HCT116 (cell line): ENCODE measurements around the gene PARVA.
"Not testable (repeated sequence)": the region's sequence is repeated elsewhere in the genome, so short reads cannot be mapped to it uniquely, and the experiment has no call there.

ENCODE experiments used
- CEBPB ChIP-seq: IDR thresholded peaks from 2 replicates; pipeline ENCODE4 v1.6.1; 2012; ENCODE audit warnings: low read depth
- EZH2 ChIP-seq: fragments of 200-600 bp; sonication (generic); IDR thresholded peaks from 2 replicates; pipeline ENCODE4 v1.6.1; 2017; ENCODE audit warnings: antibody characterized with exemption, mixed run types
- EZH2phosphoT487 ChIP-seq: fragments of 200-600 bp; IDR thresholded peaks from 2 replicates; pipeline ENCODE4 v1.6.1; 2018; ENCODE audit warnings: antibody characterized with exemption, borderline replicate concordance
- FOSL1 ChIP-seq: IDR thresholded peaks from 2 replicates; pipeline ENCODE4 v1.6.1; 2012; ENCODE audit warnings: low read depth
- JUND ChIP-seq: IDR thresholded peaks from 2 replicates; pipeline ENCODE4 v1.6.1; 2012
- MAX ChIP-seq: IDR thresholded peaks from 2 replicates; pipeline ENCODE4 v1.6.1; 2012
- POLR2AphosphoS5 ChIP-seq: IDR thresholded peaks from 2 replicates; pipeline ENCODE4 v1.6.1; 2011; ENCODE audit warnings: mild to moderate bottlenecking, low read depth, low read length, moderate library complexity
- SP1 ChIP-seq: IDR thresholded peaks from 2 replicates; pipeline ENCODE4 v1.6.1; 2012; ENCODE audit warnings: low read depth
- TF ChIP-seq, protein P1 (sequence below), 3 experiments: fragments of 200-600 bp in 1 of 3; sonication (generic) in 1 of 3; IDR thresholded peaks in 2 of 3; conservative IDR thresholded peaks in 1 of 3; 2 replicates each; pipeline ENCODE4 v1.5.1; 2012 to 2017; ENCODE audit warnings: low read depth in 2 of 3, low read length in 2 of 3, antibody characterized with exemption in 1 of 3, borderline replicate concordance in 1 of 3, control low read depth in 1 of 3, mild to moderate bottlenecking in 1 of 3, mixed read lengths in 1 of 3, mixed run types in 1 of 3, moderate library complexity in 1 of 3; ENCODE audit not compliant: insufficient read depth in 1 of 3

- TF ChIP-seq FOSL1, POLR2AphosphoS5, MAX, EZH2, CEBPB, JUND, EZH2phosphoT487, SP1: not testable (repeated sequence)
- TF ChIP-seq, protein P1, sequence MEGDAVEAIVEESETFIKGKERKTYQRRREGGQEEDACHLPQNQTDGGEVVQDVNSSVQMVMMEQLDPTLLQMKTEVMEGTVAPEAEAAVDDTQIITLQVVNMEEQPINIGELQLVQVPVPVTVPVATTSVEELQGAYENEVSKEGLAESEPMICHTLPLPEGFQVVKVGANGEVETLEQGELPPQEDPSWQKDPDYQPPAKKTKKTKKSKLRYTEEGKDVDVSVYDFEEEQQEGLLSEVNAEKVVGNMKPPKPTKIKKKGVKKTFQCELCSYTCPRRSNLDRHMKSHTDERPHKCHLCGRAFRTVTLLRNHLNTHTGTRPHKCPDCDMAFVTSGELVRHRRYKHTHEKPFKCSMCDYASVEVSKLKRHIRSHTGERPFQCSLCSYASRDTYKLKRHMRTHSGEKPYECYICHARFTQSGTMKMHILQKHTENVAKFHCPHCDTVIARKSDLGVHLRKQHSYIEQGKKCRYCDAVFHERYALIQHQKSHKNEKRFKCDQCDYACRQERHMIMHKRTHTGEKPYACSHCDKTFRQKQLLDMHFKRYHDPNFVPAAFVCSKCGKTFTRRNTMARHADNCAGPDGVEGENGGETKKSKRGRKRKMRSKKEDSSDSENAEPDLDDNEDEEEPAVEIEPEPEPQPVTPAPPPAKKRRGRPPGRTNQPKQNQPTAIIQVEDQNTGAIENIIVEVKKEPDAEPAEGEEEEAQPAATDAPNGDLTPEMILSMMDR (IDR thresholded peaks at IDR 0.05 in 2 of 3, conservative IDR thresholded peaks at IDR 0.05 in 1 of 3; ENCODE audit: borderline replicate concordance in 1 of 3, insufficient read depth in 1 of 3, low read depth in 2 of 3, low read length in 2 of 3), result not testable (repeated sequence)
Observed at GRCh38 chr11:12367057-12367456, 10.3 kb upstream of the PARVA start.
